ENCODE measurements around the gene KLHL42. TPM values are rescaled to one million over a fixed set of nuclear protein-coding genes. Genes with fewer than 3 reads are reported as not detected.

The KLHL42 gene
- total and polyA plus RNA-seq, 10 of the 15 experiments (the other 5 are each of a cell fraction or from before 2014, with no cell fraction given), result 2.1 to 18.2 (median 13.1) TPM

DNA sequence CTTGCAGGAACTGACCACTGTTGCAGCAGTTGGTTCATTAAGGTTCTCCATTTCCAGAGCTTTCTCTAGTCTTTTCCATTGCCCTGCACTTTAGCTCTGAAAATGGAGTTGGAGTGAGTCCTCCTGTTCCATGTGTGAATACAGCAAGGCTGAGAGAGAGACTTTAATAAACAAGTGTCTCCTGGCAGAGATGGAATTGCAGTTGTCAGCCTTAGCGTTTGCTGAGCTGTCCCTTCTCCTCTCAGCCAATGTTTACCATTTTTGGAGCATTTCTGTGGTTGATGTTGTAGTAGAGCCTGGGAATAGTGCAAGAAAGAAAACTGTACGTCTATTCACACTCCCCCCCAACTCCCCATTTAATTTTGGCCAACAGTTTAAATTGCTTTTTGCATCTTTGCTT lies 7.5 kb downstream of the KLHL42 start:
- no peak for DNase-seq (ENCODE audit: low read depth, low spot score)
- H3K9ac ChIP-seq (ENCODE audit: control insufficient read depth, insufficient read depth, low read length), result no peak overlapping the region
- BruUV-seq (replicated peaks), result no TSS peak
- POLR2A ChIA-PET, result interaction anchor here (0.6 to 1.4 kb wide), 3 partner anchors 14 to 1675 kb away, joined by 3 to 5 read pairs (median 4); no protein-coding TSS in a partner anchor
- no peak overlapping the region for H3K4me3 ChIP-seq
- in situ Hi-C loops (cut with MboI) (no loop called here), intact Hi-C loops (cut with micrococcal nuclease; ENCODE audit: unreplicated experiment) (no loop called here)
- H3K9me3 ChIP-seq (replicated peaks; ENCODE audit: control insufficient read depth, insufficient read depth, low read length), result no peaks in the 10 kb centered on the region
- H3K79me2 ChIP-seq (ENCODE audit: control insufficient read depth, insufficient read depth, low read length), result peaks cover 5% of the 10 kb centered on the region
- no peaks in the 10 kb centered on the region for H3K4me1 ChIP-seq (ENCODE audit: control insufficient read depth, insufficient read depth, low read length)
- H4K20me1 ChIP-seq (ENCODE audit: control insufficient read depth, insufficient read depth), result no peaks in the 10 kb centered on the region
- no peak overlapping the region for H3K27ac ChIP-seq (ENCODE audit: control insufficient read depth, insufficient read depth)
- FAIRE-seq, result no peak
- SMC1A ChIA-PET (ENCODE audit: uncharacterized antibody, unreplicated experiment), result interaction anchor here (0.6 to 1.0 kb wide), 2 partner anchors 17 to 28 kb away, joined by 3 read pairs; no protein-coding TSS in a partner anchor
- ATAC-seq, result no peak
- WGBS (ENCODE audit: insufficient coverage, insufficient replicate concordance, low lambda C conversion rate, missing lambda C conversion rate), result 100% methylated on average over 2 of the region's 2 CpGs
- H3K4me2 ChIP-seq (ENCODE audit: control insufficient read depth, insufficient read depth), result no peak overlapping the region; the same call in 1 of the 2 replicates
- H3K27me3 ChIP-seq (replicated peaks in 1 of 2; ENCODE audit: control insufficient read depth in 2 of 2, insufficient read depth in 2 of 2, low read length in 1 of 2), result no peaks in the 10 kb centered on the region
- no peak overlapping the region for H2AFZ ChIP-seq (ENCODE audit: control insufficient read depth, low read depth, low read length)
- CTCF ChIA-PET, result interaction anchor here (0.6 to 1.7 kb wide), 3 partner anchors 34 to 261 kb away, joined by 3 to 8 read pairs (median 4); no protein-coding TSS in a partner anchor
- peaks cover 0 to 9% of the 10 kb centered on the region in 2 experiments; a peak in 1 of 4 replicates for H3K36me3 ChIP-seq (ENCODE audit: control insufficient read depth in 2 of 2, insufficient read depth in 2 of 2, low read length in 1 of 2)
- RAD21 ChIA-PET (ENCODE audit: unreplicated experiment), result interaction anchor here (1.1 to 1.9 kb wide), 2 partner anchors 34 to 55 kb away, joined by 3 to 9 read pairs; no protein-coding TSS in a partner anchor
- TF ChIP-seq, protein P1, sequence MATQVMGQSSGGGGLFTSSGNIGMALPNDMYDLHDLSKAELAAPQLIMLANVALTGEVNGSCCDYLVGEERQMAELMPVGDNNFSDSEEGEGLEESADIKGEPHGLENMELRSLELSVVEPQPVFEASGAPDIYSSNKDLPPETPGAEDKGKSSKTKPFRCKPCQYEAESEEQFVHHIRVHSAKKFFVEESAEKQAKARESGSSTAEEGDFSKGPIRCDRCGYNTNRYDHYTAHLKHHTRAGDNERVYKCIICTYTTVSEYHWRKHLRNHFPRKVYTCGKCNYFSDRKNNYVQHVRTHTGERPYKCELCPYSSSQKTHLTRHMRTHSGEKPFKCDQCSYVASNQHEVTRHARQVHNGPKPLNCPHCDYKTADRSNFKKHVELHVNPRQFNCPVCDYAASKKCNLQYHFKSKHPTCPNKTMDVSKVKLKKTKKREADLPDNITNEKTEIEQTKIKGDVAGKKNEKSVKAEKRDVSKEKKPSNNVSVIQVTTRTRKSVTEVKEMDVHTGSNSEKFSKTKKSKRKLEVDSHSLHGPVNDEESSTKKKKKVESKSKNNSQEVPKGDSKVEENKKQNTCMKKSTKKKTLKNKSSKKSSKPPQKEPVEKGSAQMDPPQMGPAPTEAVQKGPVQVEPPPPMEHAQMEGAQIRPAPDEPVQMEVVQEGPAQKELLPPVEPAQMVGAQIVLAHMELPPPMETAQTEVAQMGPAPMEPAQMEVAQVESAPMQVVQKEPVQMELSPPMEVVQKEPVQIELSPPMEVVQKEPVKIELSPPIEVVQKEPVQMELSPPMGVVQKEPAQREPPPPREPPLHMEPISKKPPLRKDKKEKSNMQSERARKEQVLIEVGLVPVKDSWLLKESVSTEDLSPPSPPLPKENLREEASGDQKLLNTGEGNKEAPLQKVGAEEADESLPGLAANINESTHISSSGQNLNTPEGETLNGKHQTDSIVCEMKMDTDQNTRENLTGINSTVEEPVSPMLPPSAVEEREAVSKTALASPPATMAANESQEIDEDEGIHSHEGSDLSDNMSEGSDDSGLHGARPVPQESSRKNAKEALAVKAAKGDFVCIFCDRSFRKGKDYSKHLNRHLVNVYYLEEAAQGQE (IDR thresholded peaks at IDR 0.05; ENCODE audit: low read depth, low read length), result no peak
- TF ChIP-seq FOS (IDR thresholded peaks at IDR 0.05; ENCODE audit: borderline replicate concordance, extremely low read depth, insufficient read length) (no peak), MEF2B (IDR thresholded peaks at IDR 0.05; ENCODE audit: partially characterized antibody, poor library complexity, severe bottlenecking) (no peak), NR2F1 (conservative IDR thresholded peaks at IDR 0.05) (no peak), MYC (IDR thresholded peaks at IDR 0.05; ENCODE audit: insufficient read depth, insufficient read length, insufficient replicate concordance, low read length, severe bottlenecking) (no peak), TARDBP (IDR thresholded peaks at IDR 0.05; ENCODE audit: borderline replicate concordance) (no peak), WRNIP1 (IDR thresholded peaks at IDR 0.05; ENCODE audit: borderline replicate concordance, low read depth, low read length) (no peak), POLR2AphosphoS5 (IDR thresholded peaks at IDR 0.05; ENCODE audit: low read length) (no peak), BMI1 (IDR thresholded peaks at IDR 0.05; ENCODE audit: borderline replicate concordance) (no peak), ZNF217 (IDR thresholded peaks at IDR 0.05) (no peak), TBL1XR1 (IDR thresholded peaks at IDR 0.05; ENCODE audit: low read depth, low read length) (no peak), HDAC2 (IDR thresholded peaks at IDR 0.05) (no peak), FOXM1 (IDR thresholded peaks at IDR 0.05; ENCODE audit: low read depth, low read length) (no peak)
- TF ChIP-seq, protein P2, sequence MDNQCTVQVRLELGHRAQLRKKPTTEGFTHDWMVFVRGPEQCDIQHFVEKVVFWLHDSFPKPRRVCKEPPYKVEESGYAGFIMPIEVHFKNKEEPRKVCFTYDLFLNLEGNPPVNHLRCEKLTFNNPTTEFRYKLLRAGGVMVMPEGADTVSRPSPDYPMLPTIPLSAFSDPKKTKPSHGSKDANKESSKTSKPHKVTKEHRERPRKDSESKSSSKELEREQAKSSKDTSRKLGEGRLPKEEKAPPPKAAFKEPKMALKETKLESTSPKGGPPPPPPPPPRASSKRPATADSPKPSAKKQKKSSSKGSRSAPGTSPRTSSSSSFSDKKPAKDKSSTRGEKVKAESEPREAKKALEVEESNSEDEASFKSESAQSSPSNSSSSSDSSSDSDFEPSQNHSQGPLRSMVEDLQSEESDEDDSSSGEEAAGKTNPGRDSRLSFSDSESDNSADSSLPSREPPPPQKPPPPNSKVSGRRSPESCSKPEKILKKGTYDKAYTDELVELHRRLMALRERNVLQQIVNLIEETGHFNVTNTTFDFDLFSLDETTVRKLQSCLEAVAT (IDR thresholded peaks at IDR 0.05), result no peak
- TF ChIP-seq, protein P3, sequence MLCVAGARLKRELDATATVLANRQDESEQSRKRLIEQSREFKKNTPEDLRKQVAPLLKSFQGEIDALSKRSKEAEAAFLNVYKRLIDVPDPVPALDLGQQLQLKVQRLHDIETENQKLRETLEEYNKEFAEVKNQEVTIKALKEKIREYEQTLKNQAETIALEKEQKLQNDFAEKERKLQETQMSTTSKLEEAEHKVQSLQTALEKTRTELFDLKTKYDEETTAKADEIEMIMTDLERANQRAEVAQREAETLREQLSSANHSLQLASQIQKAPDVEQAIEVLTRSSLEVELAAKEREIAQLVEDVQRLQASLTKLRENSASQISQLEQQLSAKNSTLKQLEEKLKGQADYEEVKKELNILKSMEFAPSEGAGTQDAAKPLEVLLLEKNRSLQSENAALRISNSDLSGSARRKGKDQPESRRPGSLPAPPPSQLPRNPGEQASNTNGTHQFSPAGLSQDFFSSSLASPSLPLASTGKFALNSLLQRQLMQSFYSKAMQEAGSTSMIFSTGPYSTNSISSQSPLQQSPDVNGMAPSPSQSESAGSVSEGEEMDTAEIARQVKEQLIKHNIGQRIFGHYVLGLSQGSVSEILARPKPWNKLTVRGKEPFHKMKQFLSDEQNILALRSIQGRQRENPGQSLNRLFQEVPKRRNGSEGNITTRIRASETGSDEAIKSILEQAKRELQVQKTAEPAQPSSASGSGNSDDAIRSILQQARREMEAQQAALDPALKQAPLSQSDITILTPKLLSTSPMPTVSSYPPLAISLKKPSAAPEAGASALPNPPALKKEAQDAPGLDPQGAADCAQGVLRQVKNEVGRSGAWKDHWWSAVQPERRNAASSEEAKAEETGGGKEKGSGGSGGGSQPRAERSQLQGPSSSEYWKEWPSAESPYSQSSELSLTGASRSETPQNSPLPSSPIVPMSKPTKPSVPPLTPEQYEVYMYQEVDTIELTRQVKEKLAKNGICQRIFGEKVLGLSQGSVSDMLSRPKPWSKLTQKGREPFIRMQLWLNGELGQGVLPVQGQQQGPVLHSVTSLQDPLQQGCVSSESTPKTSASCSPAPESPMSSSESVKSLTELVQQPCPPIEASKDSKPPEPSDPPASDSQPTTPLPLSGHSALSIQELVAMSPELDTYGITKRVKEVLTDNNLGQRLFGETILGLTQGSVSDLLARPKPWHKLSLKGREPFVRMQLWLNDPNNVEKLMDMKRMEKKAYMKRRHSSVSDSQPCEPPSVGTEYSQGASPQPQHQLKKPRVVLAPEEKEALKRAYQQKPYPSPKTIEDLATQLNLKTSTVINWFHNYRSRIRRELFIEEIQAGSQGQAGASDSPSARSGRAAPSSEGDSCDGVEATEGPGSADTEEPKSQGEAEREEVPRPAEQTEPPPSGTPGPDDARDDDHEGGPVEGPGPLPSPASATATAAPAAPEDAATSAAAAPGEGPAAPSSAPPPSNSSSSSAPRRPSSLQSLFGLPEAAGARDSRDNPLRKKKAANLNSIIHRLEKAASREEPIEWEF (IDR thresholded peaks at IDR 0.05; ENCODE audit: insufficient replicate concordance, low read depth, low read length), result no peak
